Calu3 (cell line): Measurements from ENCODE around the gene NMNAT2. TPM values are rescaled to one million over a fixed set of nuclear protein-coding genes. Genes with fewer than 3 reads are reported as not detected.

ENCODE experiments used
- BruUV-seq: library from RNA; stranded (reverse); fragments of 400-500 nt; replicated peaks from 2 replicates; lab custom pipeline; 2021; lab: Mats Ljungman, UMichigan
- CTCF ChIA-PET: fragments of 300-600 bp; sonication (Branson Sonifier 250); formaldehyde crosslinking; loops from one replicate; lab custom pipeline; 2022; ENCODE audit warnings: antibody characterized with exemption; lab: Charles Lee
- DNase-seq: peaks from one replicate; pipeline ENCODE4 v3.0.0; 2022
- H3K27ac Mint-ChIP-seq: one replicate; pipeline ENCODE4 v1.8.0; 2022; ENCODE audit warnings: mixed read lengths; ENCODE audit not compliant: unreplicated experiment
- H3K27me3 Mint-ChIP-seq: one replicate; pipeline ENCODE4 v1.8.0; 2022; ENCODE audit warnings: mixed read lengths; ENCODE audit not compliant: unreplicated experiment
- H3K36me3 Mint-ChIP-seq: one replicate; pipeline ENCODE4 v1.8.0; 2022; ENCODE audit warnings: mild to moderate bottlenecking, moderate library complexity, mixed read lengths; ENCODE audit not compliant: insufficient read depth, unreplicated experiment
- H3K4me1 Mint-ChIP-seq: one replicate; pipeline ENCODE4 v1.8.0; 2022; ENCODE audit warnings: mild to moderate bottlenecking, low read depth, mixed read lengths; ENCODE audit not compliant: unreplicated experiment
- H3K4me3 Mint-ChIP-seq: one replicate; pipeline ENCODE4 v1.8.0; 2022; ENCODE audit warnings: mild to moderate bottlenecking, low read depth, moderate library complexity, mixed read lengths; ENCODE audit not compliant: unreplicated experiment
- H3K9me3 Mint-ChIP-seq: one replicate; pipeline ENCODE4 v1.8.0; 2022; ENCODE audit warnings: low read depth, mixed read lengths; ENCODE audit not compliant: unreplicated experiment
- CTCF ChIP-seq: fragments of 200-600 bp; IDR thresholded peaks from one replicate; pipeline ENCODE4 v1.8.0; 2022; ENCODE audit warnings: antibody characterized with exemption; ENCODE audit not compliant: unreplicated experiment
- intact Hi-C: fragments of 100-400 bp; cut with micrococcal nuclease; formaldehyde crosslinking; loops from one replicate; pipeline ENCODE4 v1.10.0; 2022; ENCODE audit not compliant: unreplicated experiment
- total RNA-seq: library from RNA; stranded (reverse); gene quantifications from 2 replicates; pipeline ENCODE4 v1.2.3, GENCODE V29; 2022

Gene NMNAT2
- total RNA-seq, 1 experiment from 2014 or later, result 0.26 TPM

DNA sequence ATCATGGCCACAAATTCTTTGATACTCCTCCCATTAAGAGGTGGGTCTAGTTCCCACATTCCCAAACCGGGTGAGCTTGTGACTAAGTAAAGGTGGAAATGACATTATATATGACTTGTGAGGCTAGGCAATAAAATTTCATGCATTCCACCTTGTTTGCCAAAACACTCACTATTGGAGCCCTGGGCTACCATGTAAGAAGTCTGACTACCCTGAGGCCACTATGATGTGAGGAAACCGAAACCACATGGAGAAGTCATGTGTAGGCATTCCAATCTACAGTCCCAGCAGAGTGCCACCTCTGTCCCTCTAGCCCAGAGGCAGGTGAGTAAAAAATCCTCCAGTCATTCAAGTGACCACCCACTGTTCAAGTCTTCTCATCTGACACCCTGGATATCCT, 36.2 kb upstream of the NMNAT2 start:
- Mint-ChIP-seq H3K36me3 (no peaks in the 10 kb centered on the region), H3K9me3 (no peaks in the 10 kb centered on the region), H3K27ac (no peak overlapping the region), H3K27me3 (no peaks in the 10 kb centered on the region), H3K4me1 (peaks cover 11% of the 10 kb centered on the region), H3K4me3 (no peak overlapping the region)
- no TSS peak for BruUV-seq
- TF ChIP-seq CTCF, result no peak
- DNase-seq, result no peak
- CTCF ChIA-PET, result interaction anchor here (0.5 to 0.9 kb wide), 2 partner anchors 79 to 882 kb away, joined by 3 read pairs; no protein-coding TSS in a partner anchor
- intact Hi-C loops, result no loop called here

- Mint-ChIP-seq H3K27ac (no peak overlapping the region), H3K9me3 (no peaks in the 10 kb centered on the region), H3K36me3 (no peaks in the 10 kb centered on the region), H3K27me3 (no peaks in the 10 kb centered on the region), H3K4me3 (no peak overlapping the region), H3K4me1 (peaks cover 11% of the 10 kb centered on the region)
- intact Hi-C loops, result no loop called here
- DNase-seq, result no peak
- CTCF ChIA-PET, result no interaction called here
- BruUV-seq, result no TSS peak
- no peak for TF ChIP-seq CTCF
These were observed 31.9 kb upstream of the NMNAT2 start for GRCh38 chr1:183450093-183450492.

DNA sequence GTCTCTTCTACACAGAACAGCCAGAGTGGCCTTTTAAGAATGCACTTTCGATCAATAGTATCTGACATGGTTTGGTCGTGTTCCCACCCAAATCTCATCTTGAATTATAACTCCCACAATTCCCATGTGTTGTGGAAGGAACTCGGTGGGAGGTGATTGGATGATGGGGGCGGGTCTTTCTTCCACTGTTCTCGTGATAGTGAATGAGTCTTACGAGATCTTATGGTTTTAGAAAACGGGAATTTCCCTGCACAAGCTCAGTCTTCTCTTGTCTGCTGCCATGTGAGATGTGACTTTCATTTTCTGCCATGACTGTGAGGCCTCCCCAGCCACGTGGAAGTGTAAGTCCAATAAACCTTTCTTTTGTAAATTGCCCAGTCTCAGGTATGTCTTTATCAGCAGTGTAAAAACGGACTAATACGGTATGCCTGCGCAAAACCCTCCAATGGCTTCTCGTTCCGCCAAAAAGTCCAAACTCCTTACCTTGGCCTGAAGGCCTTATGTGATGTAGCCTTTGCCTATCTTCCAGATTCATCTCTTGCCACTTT, 31.1 kb upstream of the NMNAT2 start:
- no TSS peak for BruUV-seq
- CTCF ChIA-PET, result no interaction called here
- no peaks in the 10 kb centered on the region for H3K27me3 Mint-ChIP-seq
- no peak overlapping the region for H3K4me3 Mint-ChIP-seq
- no peak overlapping the region for H3K27ac Mint-ChIP-seq
- intact Hi-C loops, result no loop called here
- peaks cover 5% of the 10 kb centered on the region for H3K4me1 Mint-ChIP-seq
- no peaks in the 10 kb centered on the region for H3K36me3 Mint-ChIP-seq
- no peak for TF ChIP-seq CTCF
- H3K9me3 Mint-ChIP-seq, result no peaks in the 10 kb centered on the region
- no peak for DNase-seq

GRCh38 chr1:183444243-183444642, 26.1 kb upstream of the NMNAT2 start:
- CTCF ChIA-PET, result interaction anchor here (1.0 kb wide), 1 partner anchor 167 kb away, joined by 3 read pairs; no protein-coding TSS in a partner anchor
- no TSS peak for BruUV-seq

More at GRCh38 chr1:183444243-183444642, 26.1 kb upstream of the NMNAT2 start:
- no peak for DNase-seq
- H3K4me3 Mint-ChIP-seq, result no peak overlapping the region
- no peaks in the 10 kb centered on the region for H3K9me3 Mint-ChIP-seq
- H3K4me1 Mint-ChIP-seq, result no peaks in the 10 kb centered on the region
- H3K27me3 Mint-ChIP-seq, result no peaks in the 10 kb centered on the region
- no peak overlapping the region for H3K27ac Mint-ChIP-seq
- H3K36me3 Mint-ChIP-seq, result no peaks in the 10 kb centered on the region
- no peak for TF ChIP-seq CTCF
- intact Hi-C loops, result no loop called here
